Fibroblast of pulmonary artery (primary cell): ENCODE measurements around the gene RPS6KA6.

ENCODE experiments used
- DNase-seq: peaks from one replicate; pipeline ENCODE4 v3.0.0-alpha.2; 2010; ENCODE audit warnings: low read depth
- H3K4me3 ChIP-seq: replicated peaks from 2 replicates; pipeline ENCODE4 v1.5.1; 2011; ENCODE audit warnings: low read depth, mild to moderate bottlenecking, control low read depth, low read length, moderate library complexity
- TF ChIP-seq, protein P1 (sequence below): IDR thresholded peaks from 2 replicates; pipeline ENCODE4 v1.5.1; 2011; ENCODE audit warnings: mild to moderate bottlenecking, control low read depth, low read length, inconsistent platforms; ENCODE audit errors: missing control alignments

Gene RPS6KA6

DNA sequence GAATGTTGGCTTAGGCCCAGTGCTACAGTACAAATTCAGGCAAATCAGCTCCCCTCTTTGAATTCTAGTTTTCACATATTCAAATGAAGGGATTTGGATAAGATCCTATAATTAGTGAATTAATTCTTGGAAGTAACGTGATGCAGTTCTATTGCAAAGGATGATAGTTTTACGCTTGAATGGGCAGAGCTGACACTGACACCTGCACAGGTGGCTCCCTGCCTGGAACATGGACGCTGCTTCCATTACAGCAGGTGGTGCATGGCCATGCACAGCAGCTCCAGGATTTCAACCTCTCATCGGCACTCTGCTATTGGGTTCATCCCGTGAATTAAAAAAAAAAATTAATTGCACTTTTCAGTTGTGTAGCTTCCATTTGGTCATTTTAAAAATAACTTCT lies 28.4 kb upstream of the RPS6KA6 start:
- no peak for DNase-seq
- TF ChIP-seq, protein P1, sequence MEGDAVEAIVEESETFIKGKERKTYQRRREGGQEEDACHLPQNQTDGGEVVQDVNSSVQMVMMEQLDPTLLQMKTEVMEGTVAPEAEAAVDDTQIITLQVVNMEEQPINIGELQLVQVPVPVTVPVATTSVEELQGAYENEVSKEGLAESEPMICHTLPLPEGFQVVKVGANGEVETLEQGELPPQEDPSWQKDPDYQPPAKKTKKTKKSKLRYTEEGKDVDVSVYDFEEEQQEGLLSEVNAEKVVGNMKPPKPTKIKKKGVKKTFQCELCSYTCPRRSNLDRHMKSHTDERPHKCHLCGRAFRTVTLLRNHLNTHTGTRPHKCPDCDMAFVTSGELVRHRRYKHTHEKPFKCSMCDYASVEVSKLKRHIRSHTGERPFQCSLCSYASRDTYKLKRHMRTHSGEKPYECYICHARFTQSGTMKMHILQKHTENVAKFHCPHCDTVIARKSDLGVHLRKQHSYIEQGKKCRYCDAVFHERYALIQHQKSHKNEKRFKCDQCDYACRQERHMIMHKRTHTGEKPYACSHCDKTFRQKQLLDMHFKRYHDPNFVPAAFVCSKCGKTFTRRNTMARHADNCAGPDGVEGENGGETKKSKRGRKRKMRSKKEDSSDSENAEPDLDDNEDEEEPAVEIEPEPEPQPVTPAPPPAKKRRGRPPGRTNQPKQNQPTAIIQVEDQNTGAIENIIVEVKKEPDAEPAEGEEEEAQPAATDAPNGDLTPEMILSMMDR: no peak
- no peak overlapping the region for H3K4me3 ChIP-seq

DNA sequence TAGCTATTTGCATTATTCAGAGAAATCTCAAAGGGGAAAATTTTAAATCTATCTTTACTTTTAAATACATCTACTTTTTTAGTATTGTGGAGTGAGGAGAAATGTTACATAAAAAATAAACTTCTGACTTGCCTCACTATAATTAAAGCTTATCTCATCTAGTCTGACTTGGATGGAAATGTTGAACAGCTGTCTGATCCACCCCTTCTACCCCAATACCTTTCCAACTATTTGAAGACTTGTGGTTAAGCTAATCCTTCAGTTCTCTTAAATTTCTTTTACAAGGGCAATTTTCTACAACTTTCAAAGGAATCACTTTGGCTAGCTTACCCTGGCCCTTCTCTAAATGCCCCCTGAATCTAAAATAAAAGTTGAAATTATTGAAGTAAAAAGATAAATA lies 17.3 kb upstream of the RPS6KA6 start:
- DNase-seq: no peak
- TF ChIP-seq, protein P1: no peak
- no peak overlapping the region for H3K4me3 ChIP-seq

DNA sequence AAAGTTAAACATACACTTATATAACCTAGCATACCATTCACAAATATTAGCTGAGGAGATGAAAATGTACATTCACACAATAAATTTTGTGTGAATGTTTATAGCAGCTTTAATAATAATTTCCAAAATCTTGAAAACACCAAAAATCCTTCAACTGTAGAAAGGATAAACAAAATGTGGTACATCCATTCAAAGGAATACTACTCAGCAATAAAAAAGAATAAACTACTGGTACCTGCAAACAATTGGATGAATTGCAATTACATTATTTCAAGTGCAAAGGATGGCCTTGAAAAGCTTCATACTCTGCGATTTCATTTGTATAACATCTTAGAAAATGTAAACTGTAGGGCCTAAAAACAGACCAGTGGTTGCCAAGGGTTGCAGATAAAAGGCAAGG lies 11.7 kb upstream of the RPS6KA6 start:
- TF ChIP-seq, protein P1: no peak
- no peak for DNase-seq
- H3K4me3 ChIP-seq: no peak overlapping the region

DNA sequence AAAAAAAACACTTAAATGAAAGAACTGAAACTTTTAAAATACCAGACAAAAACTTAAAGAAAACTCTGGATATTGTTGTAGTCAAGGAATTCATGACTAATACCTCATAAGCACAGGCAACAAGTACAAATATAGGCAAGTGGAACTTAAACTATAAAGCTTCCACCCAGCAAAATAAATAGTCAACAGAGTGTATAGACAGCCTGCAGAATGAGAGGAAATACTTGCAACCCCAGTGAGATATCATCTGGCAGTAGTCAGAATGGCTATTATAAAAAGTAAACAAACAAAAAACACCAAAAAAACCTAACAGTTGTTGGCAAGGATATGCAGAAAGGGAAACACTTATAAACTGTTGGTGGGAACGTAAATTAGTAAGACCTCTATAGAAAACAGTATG lies 9.6 kb upstream of the RPS6KA6 start:
- H3K4me3 ChIP-seq: no peak overlapping the region
- DNase-seq: no peak
- TF ChIP-seq, protein P1: no peak

DNA sequence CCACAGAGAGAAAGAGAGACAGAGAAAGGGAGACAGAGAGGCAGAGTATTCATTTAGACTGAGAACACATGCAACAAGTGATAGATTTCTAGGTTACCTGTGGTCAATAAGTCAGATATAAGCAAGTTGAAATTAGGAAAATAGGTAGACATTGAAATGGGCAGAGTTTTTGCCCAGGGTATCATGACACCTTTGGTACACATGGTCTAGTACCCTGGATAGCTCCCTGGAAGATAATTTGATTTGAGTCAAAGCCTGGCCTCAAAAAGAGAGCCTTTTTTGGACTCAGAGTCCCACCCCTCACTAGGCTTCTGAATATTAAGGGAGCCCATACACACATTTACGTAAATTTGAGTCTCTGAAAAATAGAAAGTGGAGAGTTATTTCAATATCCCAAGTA lies 4.0 kb upstream of the RPS6KA6 start:
- TF ChIP-seq, protein P1: no peak
- no peak for DNase-seq
- no peak overlapping the region for H3K4me3 ChIP-seq

DNA sequence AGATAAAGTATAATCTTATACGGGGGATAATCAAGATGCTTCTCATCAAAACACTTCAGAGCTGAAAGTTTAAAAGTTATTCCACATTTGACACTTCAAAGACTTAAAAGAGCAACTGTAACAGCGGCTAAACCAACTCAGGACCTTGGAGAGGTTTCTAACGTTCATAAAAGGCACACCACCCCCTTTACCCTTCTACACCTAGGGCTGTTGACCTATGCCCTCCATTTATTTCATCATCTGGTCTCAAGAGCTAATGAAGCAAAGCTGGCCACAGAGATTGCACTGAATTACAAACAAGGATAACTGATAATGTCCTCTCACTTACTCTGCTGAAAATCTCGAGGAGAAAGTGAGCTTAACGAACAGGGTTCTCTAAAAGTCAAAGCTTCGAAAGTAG lies 1.1 kb upstream of the RPS6KA6 start:
- DNase-seq: no peak
- TF ChIP-seq, protein P1: no peak
- no peak overlapping the region for H3K4me3 ChIP-seq

DNA sequence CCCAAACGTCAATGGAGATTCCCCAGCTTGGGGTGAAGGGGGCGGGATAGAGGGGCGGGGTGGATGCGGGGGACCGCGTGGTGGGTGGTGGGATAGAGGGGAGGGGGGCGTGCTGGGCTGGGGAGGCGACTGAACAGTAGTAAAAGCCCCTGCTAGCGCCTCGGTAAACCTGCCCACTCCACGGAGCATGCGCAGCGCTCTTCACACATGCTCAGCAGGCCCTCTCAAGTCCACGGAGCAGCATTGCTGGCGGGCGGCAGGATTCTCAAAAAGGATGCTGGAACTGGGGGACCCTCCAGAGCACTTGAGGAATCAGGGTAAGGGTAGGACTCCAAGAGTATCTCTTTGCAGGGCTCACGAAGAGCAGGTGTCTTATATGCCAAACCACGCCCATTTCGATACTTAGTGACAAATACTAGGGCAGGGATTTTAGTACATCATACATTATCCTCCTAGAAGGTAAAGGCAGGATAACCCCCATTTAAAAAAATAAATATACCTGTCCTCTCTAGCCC lies 378 bp upstream of the RPS6KA6 start:
- H3K4me3 ChIP-seq: peak overlapping the region; percentile 59
- TF ChIP-seq, protein P1: no peak
- peak; percentile 58 for DNase-seq
